PC-3 (cell line): ENCODE data around the gene CD69. TPM values are rescaled to one million over a fixed set of nuclear protein-coding genes. Genes with fewer than 3 reads are reported as not detected.
A peak's percentile ranks its signal among the peaks of the same experiment; 100 is the strongest.

Experiments
- ATAC-seq: fragments of 200-7000 bp; cut with Tn5 transposase; 2 replicates; pipeline ENCODE4 v1.9.1; 2020; ENCODE audit warnings: mild to moderate bottlenecking, moderate library complexity
- BruUV-seq: library from RNA; stranded (reverse); fragments of 400-500 nt; replicated peaks from 2 replicates; lab custom pipeline; 2021; lab: Mats Ljungman, UMichigan
- CTCF ChIA-PET: fragments of 300-600 bp; sonication (Branson Sonifier 250); formaldehyde crosslinking; loops from one replicate; lab custom pipeline; 2022; ENCODE audit warnings: antibody characterized with exemption; lab: Charles Lee
- POLR2A ChIA-PET: fragments of 300-600 bp; sonication (Branson Sonifier 250); formaldehyde crosslinking; loops from one replicate; lab custom pipeline; 2022; ENCODE audit warnings: antibody characterized with exemption; ENCODE audit not compliant: unreplicated experiment; lab: Charles Lee
- DNase-seq: peaks from one replicate; pipeline ENCODE4 v3.0.0-alpha.2; 2015
- H2AFZ ChIP-seq: fragments of 300-600 bp; sonication (generic); 2 replicates; pipeline ENCODE4 v1.6.0; 2016; ENCODE audit warnings: antibody characterized with exemption, low read length
- H3F3A ChIP-seq: fragments of 300-600 bp; sonication (generic); one replicate; pipeline ENCODE4 v1.6.0; 2017; ENCODE audit warnings: antibody characterized with exemption, low read length, control low read depth, mild to moderate bottlenecking; ENCODE audit not compliant: unreplicated experiment
- H3K27ac ChIP-seq: fragments of 300-600 bp; sonication (generic); 2 replicates; pipeline ENCODE4 v1.5.1; 2016; ENCODE audit warnings: mild to moderate bottlenecking, low read length
- H3K27me3 ChIP-seq: fragments of 300-600 bp; sonication (generic); 2 replicates; pipeline ENCODE4 v1.6.1; 2016; ENCODE audit warnings: low read length, mixed read lengths
- H3K36me3 ChIP-seq: fragments of 300-600 bp; sonication (generic); 2 replicates; pipeline ENCODE4 v1.6.1; 2016; ENCODE audit warnings: low read depth, mixed run types, low read length, mixed read lengths
- H3K4me1 ChIP-seq: fragments of 300-600 bp; sonication (generic); 2 replicates; pipeline ENCODE4 v1.5.1; 2016; ENCODE audit warnings: low read length; ENCODE audit not compliant: insufficient read depth
- H3K4me2 ChIP-seq: fragments of 300-600 bp; sonication (generic); 2 replicates; pipeline ENCODE4 v1.6.0; 2016; ENCODE audit warnings: low read length
- H3K4me3 ChIP-seq: fragments of 300-600 bp; sonication (generic); 2 replicates; pipeline ENCODE4 v1.5.1; 2016; ENCODE audit warnings: mild to moderate bottlenecking, low read length, mixed read lengths
- H3K79me2 ChIP-seq: fragments of 300-600 bp; sonication (generic); 2 replicates; pipeline ENCODE4 v1.6.1; 2017; ENCODE audit warnings: low read length, mixed read lengths
- H3K9ac ChIP-seq: fragments of 300-600 bp; sonication (generic); 2 replicates; pipeline ENCODE4 v1.6.0; 2016; ENCODE audit warnings: mild to moderate bottlenecking, low read length
- H3K9me2 ChIP-seq: fragments of 300-600 bp; sonication (generic); replicated peaks from 2 replicates; pipeline ENCODE4 v1.6.1; 2016; ENCODE audit warnings: mixed run types, low read length, mixed read lengths
- H3K9me3 ChIP-seq: fragments of 300-600 bp; sonication (generic); 2 replicates; pipeline ENCODE4 v1.6.1; 2016; ENCODE audit warnings: low read length, mixed read lengths
- H4K20me1 ChIP-seq: fragments of 300-600 bp; sonication (generic); 2 replicates; pipeline ENCODE4 v1.6.1; 2016; ENCODE audit warnings: low read length, mixed read lengths
- EZH2 ChIP-seq: fragments of 300-600 bp; sonication (generic); IDR thresholded peaks from one replicate; pipeline ENCODE4 v1.6.1; 2017; ENCODE audit warnings: antibody characterized with exemption, mild to moderate bottlenecking, low read length; ENCODE audit not compliant: unreplicated experiment
- EZH2phosphoT487 ChIP-seq: fragments of 300-600 bp; sonication (generic); IDR thresholded peaks from 2 replicates; pipeline ENCODE4 v1.6.1; 2018; ENCODE audit warnings: mild to moderate bottlenecking, antibody characterized with exemption, low read length, borderline replicate concordance
- intact Hi-C: fragments of 100-400 bp; cut with micrococcal nuclease; formaldehyde crosslinking; loops from 2 replicates; pipeline ENCODE4 v1.9.0; 2023
- total RNA-seq: library from RNA; depleted of rRNA; stranded (reverse); fragments of >200 nt; gene quantifications from 2 replicates; pipeline ENCODE4 v1.2.3, GENCODE V29; 2014
- TF ChIP-seq, protein P1 (sequence below): fragments of 300-600 bp; sonication (generic); conservative IDR thresholded peaks from 2 replicates; pipeline ENCODE4 v1.5.1; 2017; ENCODE audit warnings: antibody characterized with exemption, low read depth, mild to moderate bottlenecking, low read length

The CD69 gene
- total RNA-seq, 1 experiment from 2014 or later = not detected

- H3K4me3 ChIP-seq = no peak overlapping the region
- no peaks in the 10 kb centered on the region for H3K4me1 ChIP-seq
- no peaks in the 10 kb centered on the region for H3F3A ChIP-seq
- no peak overlapping the region for H3K9ac ChIP-seq
- ATAC-seq = no peak
- intact Hi-C loops = no loop called here
- H3K79me2 ChIP-seq = no peaks in the 10 kb centered on the region
- DNase-seq = no peak
- H3K27ac ChIP-seq = no peak overlapping the region
- no peaks in the 10 kb centered on the region for H3K9me2 ChIP-seq
- H3K27me3 ChIP-seq = no peaks in the 10 kb centered on the region
- H3K4me2 ChIP-seq = no peak overlapping the region
- no peak for TF ChIP-seq EZH2
- no peak for TF ChIP-seq EZH2phosphoT487
- TF ChIP-seq, protein P1, sequence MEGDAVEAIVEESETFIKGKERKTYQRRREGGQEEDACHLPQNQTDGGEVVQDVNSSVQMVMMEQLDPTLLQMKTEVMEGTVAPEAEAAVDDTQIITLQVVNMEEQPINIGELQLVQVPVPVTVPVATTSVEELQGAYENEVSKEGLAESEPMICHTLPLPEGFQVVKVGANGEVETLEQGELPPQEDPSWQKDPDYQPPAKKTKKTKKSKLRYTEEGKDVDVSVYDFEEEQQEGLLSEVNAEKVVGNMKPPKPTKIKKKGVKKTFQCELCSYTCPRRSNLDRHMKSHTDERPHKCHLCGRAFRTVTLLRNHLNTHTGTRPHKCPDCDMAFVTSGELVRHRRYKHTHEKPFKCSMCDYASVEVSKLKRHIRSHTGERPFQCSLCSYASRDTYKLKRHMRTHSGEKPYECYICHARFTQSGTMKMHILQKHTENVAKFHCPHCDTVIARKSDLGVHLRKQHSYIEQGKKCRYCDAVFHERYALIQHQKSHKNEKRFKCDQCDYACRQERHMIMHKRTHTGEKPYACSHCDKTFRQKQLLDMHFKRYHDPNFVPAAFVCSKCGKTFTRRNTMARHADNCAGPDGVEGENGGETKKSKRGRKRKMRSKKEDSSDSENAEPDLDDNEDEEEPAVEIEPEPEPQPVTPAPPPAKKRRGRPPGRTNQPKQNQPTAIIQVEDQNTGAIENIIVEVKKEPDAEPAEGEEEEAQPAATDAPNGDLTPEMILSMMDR = no peak
- ChIA-PET CTCF (no interaction called here), POLR2A (no interaction called here)
- no TSS peak for BruUV-seq
- no peaks in the 10 kb centered on the region for H3K9me3 ChIP-seq
- H4K20me1 ChIP-seq = no peaks in the 10 kb centered on the region
- peak overlapping the region; percentile 38; the same call in 1 of the 2 replicates for H2AFZ ChIP-seq
- no peaks in the 10 kb centered on the region for H3K36me3 ChIP-seq
Observed at GRCh38 chr12:9731797-9732196, 28.9 kb downstream of the CD69 start.

GRCh38 chr12:9731393-9731792 is 29.3 kb downstream of the CD69 start:
- Histone ChIP-seq H3K9me3 (no peaks in the 10 kb centered on the region), H3K4me1 (no peaks in the 10 kb centered on the region), H3K9ac (no peak overlapping the region), H4K20me1 (no peaks in the 10 kb centered on the region), H3K36me3 (no peaks in the 10 kb centered on the region), H3K27ac (no peak overlapping the region), H3K79me2 (no peaks in the 10 kb centered on the region), H2AFZ (no peak overlapping the region), H3F3A (no peaks in the 10 kb centered on the region), H3K4me3 (no peak overlapping the region), H3K27me3 (no peaks in the 10 kb centered on the region), H3K9me2 (no peaks in the 10 kb centered on the region), H3K4me2 (no peak overlapping the region)
- ATAC-seq (no peak), DNase-seq (no peak)
- BruUV-seq = no TSS peak
- ChIA-PET CTCF (no interaction called here), POLR2A (no interaction called here)
- intact Hi-C loops = no loop called here
- TF ChIP-seq EZH2phosphoT487 (no peak), EZH2 (no peak)
- TF ChIP-seq, protein P1 = no peak

DNA sequence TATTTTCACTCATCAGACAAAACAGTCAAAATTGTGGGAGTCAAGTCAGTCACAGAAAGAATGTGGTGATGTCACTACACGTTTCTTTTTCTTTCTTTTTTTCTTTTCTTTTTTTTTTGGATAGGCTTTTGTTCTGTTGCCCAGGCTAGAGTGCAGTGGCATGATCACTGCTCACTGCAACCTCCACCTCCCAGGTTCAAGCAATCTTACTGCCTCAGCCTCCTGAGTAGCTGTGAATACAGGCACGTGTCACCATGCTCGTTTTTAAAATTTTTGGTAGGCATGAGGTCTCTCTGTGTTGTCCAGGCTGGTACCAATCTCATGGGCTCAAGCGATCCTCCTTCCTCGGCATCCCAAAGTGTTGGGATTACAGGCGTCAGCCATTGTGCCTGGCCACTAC is 30.1 kb downstream of the CD69 start:
- TF ChIP-seq, protein P1 = no peak
- no peak for TF ChIP-seq EZH2
- no peak for TF ChIP-seq EZH2phosphoT487

More for the DNA sequence above, 30.1 kb downstream of the CD69 start:
- no TSS peak for BruUV-seq
- no peaks in the 10 kb centered on the region for H3F3A ChIP-seq
- H3K9ac ChIP-seq = no peak overlapping the region
- H3K27me3 ChIP-seq = no peaks in the 10 kb centered on the region
- H3K27ac ChIP-seq = no peak overlapping the region
- H4K20me1 ChIP-seq = no peaks in the 10 kb centered on the region
- H3K4me2 ChIP-seq = no peak overlapping the region
- ATAC-seq = no peak
- H3K79me2 ChIP-seq = no peaks in the 10 kb centered on the region
- no peak overlapping the region for H3K4me3 ChIP-seq
- H3K9me3 ChIP-seq = no peaks in the 10 kb centered on the region
- no peak for DNase-seq
- POLR2A ChIA-PET = no interaction called here
- CTCF ChIA-PET = no interaction called here
- no peak overlapping the region for H2AFZ ChIP-seq
- no peaks in the 10 kb centered on the region for H3K4me1 ChIP-seq
- no peaks in the 10 kb centered on the region for H3K36me3 ChIP-seq
- intact Hi-C loops = no loop called here
- no peaks in the 10 kb centered on the region for H3K9me2 ChIP-seq
